HEK293 (cell line): ENCODE results near the gene GREM1.

Experiments
- AEBP2 ChIP-seq: fragments of 450-650 bp; formaldehyde crosslinking; IDR thresholded peaks from 2 replicates; pipeline ENCODE4 v1.5.1; 2016; ENCODE audit warnings: missing biosample characterization, missing genetic modification characterization, borderline replicate concordance
- TRIM28 ChIP-seq: IDR thresholded peaks from 2 replicates; pipeline ENCODE4 v1.6.1; 2011; ENCODE audit warnings: low read length, control low read depth, borderline replicate concordance
- ZNF155 ChIP-seq: fragments of 450-650 bp; formaldehyde crosslinking; IDR thresholded peaks from 2 replicates; pipeline ENCODE4 v1.5.1; 2016; ENCODE audit warnings: missing biosample characterization, missing genetic modification characterization
- ZNF24 ChIP-seq: fragments of 450-650 bp; formaldehyde crosslinking; IDR thresholded peaks from 2 replicates; pipeline ENCODE4 v1.5.1; 2016; ENCODE audit warnings: missing biosample characterization, missing genetic modification characterization
- ZNF274 ChIP-seq, 2 experiments: fragments of 200-500 bp in 1 of 2; fragments of 450-650 bp in 1 of 2; sonication (Bioruptor generic) in 1 of 2; formaldehyde crosslinking in 1 of 2; IDR thresholded peaks; 2 replicates each; pipeline versions ENCODE4 v1.5.1 to v1.6.1; 2014 to 2016; ENCODE audit warnings: borderline replicate concordance in 1 of 2, inconsistent platforms in 1 of 2, low read length in 1 of 2, missing biosample characterization in 1 of 2, missing genetic modification characterization in 1 of 2
- ZNF510 ChIP-seq: fragments of 450-650 bp; formaldehyde crosslinking; IDR thresholded peaks from 2 replicates; pipeline ENCODE4 v1.5.1; 2018; ENCODE audit warnings: mild to moderate bottlenecking, missing genetic modification characterization, missing biosample characterization; ENCODE audit not compliant: insufficient replicate concordance

DNA sequence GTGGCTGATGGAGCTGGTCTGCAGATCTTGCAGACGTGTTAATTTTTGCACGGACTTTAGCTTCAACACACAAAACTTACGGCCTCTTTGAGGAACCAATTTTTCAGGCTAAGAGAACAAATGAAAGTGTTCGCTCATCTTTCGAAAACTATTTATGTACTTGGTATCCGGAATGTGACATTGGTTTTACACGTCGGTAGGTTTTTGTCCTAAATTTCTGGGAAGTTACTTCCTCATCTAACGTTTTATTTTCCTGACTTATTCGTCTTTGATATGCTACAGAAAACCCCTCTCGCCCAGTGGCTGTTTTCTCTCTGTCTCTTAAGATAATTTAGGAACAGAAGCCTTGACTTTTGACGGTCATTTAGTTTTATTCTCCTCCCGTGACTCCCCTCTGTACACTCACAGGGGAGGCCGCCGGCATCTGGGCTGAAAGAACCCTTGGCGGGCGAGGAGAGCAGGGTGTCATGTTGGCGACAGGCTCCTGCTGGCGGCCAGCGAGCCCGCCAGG is 834 bp upstream of the GREM1 start:
- TF ChIP-seq ZNF274 (IDR thresholded peaks at IDR 0.05; ENCODE audit: low read length) (no peak), ZNF274 (tag by site-specific recombination; IDR thresholded peaks at IDR 0.05; ENCODE audit: borderline replicate concordance) (no peak), ZNF510 (no peak), ZNF155 (no peak), AEBP2 (tag by site-specific recombination) (no peak), ZNF24 (tag by site-specific recombination) (no peak), TRIM28 (no peak)
